ENCODE results near the gene SLC9A9.

GRCh38 chr3:143531101-143531500, 317.2 kb downstream of the SLC9A9 start:
- TF ChIP-seq CTCF (IDR thresholded peaks at IDR 0.05 in 4 of 5, conservative IDR thresholded peaks at IDR 0.05 in 1 of 5) (no peak), POLR2A (IDR thresholded peaks at IDR 0.05) (no peak)
